SK-N-SH treated with all-trans-retinoic acid at 6 μM for 48 hours (cell line): ENCODE data around the gene FUBP1.

ENCODE experiments used
- ATAC-seq: fragments of 200-7000 bp; cut with Tn5 transposase; 3 replicates; pipeline ENCODE4 v1.9.1; 2020; ENCODE audit warnings: mild to moderate bottlenecking, moderate library complexity
- ARNTL ChIP-seq: fragments of 450-650 bp; formaldehyde crosslinking; IDR thresholded peaks from 2 replicates; pipeline ENCODE4 v1.5.0; 2020; ENCODE audit warnings: low read depth, mild to moderate bottlenecking, moderate library complexity, borderline replicate concordance
- BACH2 ChIP-seq: fragments of 250-450 bp; sonication (Bioruptor Pico); IDR thresholded peaks from 2 replicates; pipeline ENCODE4 v1.9.0; 2021; ENCODE audit warnings: mild to moderate bottlenecking, borderline replicate concordance
- CSDC2 ChIP-seq: fragments of 250-450 bp; sonication (Bioruptor Pico); IDR thresholded peaks from 2 replicates; pipeline ENCODE4 v1.5.0; 2020; ENCODE audit warnings: mild to moderate bottlenecking, moderate library complexity
- ESRRG ChIP-seq: fragments of 250-450 bp; sonication (Bioruptor Pico); IDR thresholded peaks from 2 replicates; pipeline ENCODE4 v1.6.1; 2021; ENCODE audit warnings: mild to moderate bottlenecking
- ISL1 ChIP-seq: fragments of 250-450 bp; sonication (Bioruptor Pico); IDR thresholded peaks from 2 replicates; pipeline ENCODE4 v2.1.2; 2022; ENCODE audit warnings: mild to moderate bottlenecking, moderate library complexity
- OSR1 ChIP-seq: fragments of 250-450 bp; sonication (Bioruptor Pico); IDR thresholded peaks from 2 replicates; pipeline ENCODE4 v1.8.0; 2022; ENCODE audit warnings: moderate library complexity, mild to moderate bottlenecking, inconsistent platforms
- TCF4 ChIP-seq: fragments of 250-450 bp; sonication (Bioruptor Pico); IDR thresholded peaks from 2 replicates; pipeline ENCODE4 v1.8.0; 2021; ENCODE audit warnings: mild to moderate bottlenecking, moderate library complexity, borderline replicate concordance
- TOX ChIP-seq: fragments of 250-450 bp; sonication (Bioruptor Pico); IDR thresholded peaks from 2 replicates; pipeline ENCODE4 v1.8.0; 2021; ENCODE audit warnings: mild to moderate bottlenecking, moderate library complexity, borderline replicate concordance
- ZC3H10 ChIP-seq: fragments of 250-450 bp; sonication (Bioruptor Pico); IDR thresholded peaks from 2 replicates; pipeline ENCODE4 v1.5.1; 2021; ENCODE audit warnings: mild to moderate bottlenecking, moderate library complexity
- ZFP3 ChIP-seq: fragments of 250-450 bp; sonication (Bioruptor Pico); IDR thresholded peaks from 2 replicates; pipeline ENCODE4 v1.5.0; 2020; ENCODE audit warnings: mild to moderate bottlenecking, moderate library complexity
- ZFP30 ChIP-seq: fragments of 450-650 bp; formaldehyde crosslinking; IDR thresholded peaks from 2 replicates; pipeline ENCODE4 v1.5.0; 2022; ENCODE audit warnings: mild to moderate bottlenecking, moderate library complexity
- ZNF565 ChIP-seq: fragments of 450-650 bp; formaldehyde crosslinking; conservative IDR thresholded peaks from 2 replicates; pipeline ENCODE4 v1.5.0; 2020; ENCODE audit warnings: low read depth, mild to moderate bottlenecking, moderate library complexity
- ZNF70 ChIP-seq: fragments of 450-650 bp; formaldehyde crosslinking; IDR thresholded peaks from 2 replicates; pipeline ENCODE4 v1.5.0; 2020; ENCODE audit warnings: mild to moderate bottlenecking, moderate library complexity
- ZNF8 ChIP-seq: fragments of 450-650 bp; formaldehyde crosslinking; IDR thresholded peaks from 2 replicates; pipeline ENCODE4 v1.5.0; 2020; ENCODE audit warnings: mild to moderate bottlenecking, moderate library complexity
- TF ChIP-seq, protein P1 (sequence below): fragments of 250-450 bp; sonication (Bioruptor Pico); IDR thresholded peaks from 2 replicates; pipeline ENCODE4 v1.5.0; 2020; ENCODE audit warnings: mild to moderate bottlenecking, moderate library complexity
- TF ChIP-seq, protein P2 (sequence below): fragments of 250-450 bp; sonication (Bioruptor Pico); IDR thresholded peaks from 2 replicates; pipeline ENCODE4 v1.8.0; 2020; ENCODE audit warnings: mild to moderate bottlenecking, moderate library complexity, borderline replicate concordance
- TF ChIP-seq, protein P3 (sequence below): fragments of 250-450 bp; sonication (Bioruptor Pico); IDR thresholded peaks from 2 replicates; pipeline ENCODE4 v1.8.0; 2021; ENCODE audit warnings: low read depth, mild to moderate bottlenecking, moderate library complexity, borderline replicate concordance
- TF ChIP-seq, protein P4 (sequence below): fragments of 250-450 bp; sonication (Bioruptor Pico); IDR thresholded peaks from 2 replicates; pipeline ENCODE4 v1.5.1; 2021; ENCODE audit warnings: mild to moderate bottlenecking, moderate library complexity
- TF ChIP-seq, protein P5 (sequence below): fragments of 250-450 bp; sonication (Bioruptor Pico); IDR thresholded peaks from 2 replicates; pipeline ENCODE4 v1.5.1; 2020; ENCODE audit warnings: low read depth, mild to moderate bottlenecking, moderate library complexity

Gene FUBP1

DNA sequence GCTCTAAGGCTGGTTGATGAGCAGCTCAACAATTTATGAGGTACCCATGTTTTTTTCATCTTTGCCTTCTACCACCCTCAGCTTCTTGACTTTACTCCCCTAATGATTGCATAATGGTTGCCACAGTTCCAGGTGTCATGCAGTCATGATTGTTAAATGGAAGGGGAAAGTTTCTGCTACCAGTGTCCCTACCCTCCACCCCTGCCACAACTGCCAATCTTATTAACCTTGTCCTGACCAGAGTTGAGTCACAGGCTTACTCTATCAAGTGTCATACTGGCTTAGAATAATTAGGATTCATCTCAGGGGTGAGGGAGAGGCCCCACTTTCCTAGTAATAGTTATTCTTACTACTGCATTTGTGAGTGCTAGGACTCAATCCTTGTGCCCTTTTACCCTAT, 7.9 kb upstream of the FUBP1 start:
- ATAC-seq = no peak
- TF ChIP-seq, protein P1, sequence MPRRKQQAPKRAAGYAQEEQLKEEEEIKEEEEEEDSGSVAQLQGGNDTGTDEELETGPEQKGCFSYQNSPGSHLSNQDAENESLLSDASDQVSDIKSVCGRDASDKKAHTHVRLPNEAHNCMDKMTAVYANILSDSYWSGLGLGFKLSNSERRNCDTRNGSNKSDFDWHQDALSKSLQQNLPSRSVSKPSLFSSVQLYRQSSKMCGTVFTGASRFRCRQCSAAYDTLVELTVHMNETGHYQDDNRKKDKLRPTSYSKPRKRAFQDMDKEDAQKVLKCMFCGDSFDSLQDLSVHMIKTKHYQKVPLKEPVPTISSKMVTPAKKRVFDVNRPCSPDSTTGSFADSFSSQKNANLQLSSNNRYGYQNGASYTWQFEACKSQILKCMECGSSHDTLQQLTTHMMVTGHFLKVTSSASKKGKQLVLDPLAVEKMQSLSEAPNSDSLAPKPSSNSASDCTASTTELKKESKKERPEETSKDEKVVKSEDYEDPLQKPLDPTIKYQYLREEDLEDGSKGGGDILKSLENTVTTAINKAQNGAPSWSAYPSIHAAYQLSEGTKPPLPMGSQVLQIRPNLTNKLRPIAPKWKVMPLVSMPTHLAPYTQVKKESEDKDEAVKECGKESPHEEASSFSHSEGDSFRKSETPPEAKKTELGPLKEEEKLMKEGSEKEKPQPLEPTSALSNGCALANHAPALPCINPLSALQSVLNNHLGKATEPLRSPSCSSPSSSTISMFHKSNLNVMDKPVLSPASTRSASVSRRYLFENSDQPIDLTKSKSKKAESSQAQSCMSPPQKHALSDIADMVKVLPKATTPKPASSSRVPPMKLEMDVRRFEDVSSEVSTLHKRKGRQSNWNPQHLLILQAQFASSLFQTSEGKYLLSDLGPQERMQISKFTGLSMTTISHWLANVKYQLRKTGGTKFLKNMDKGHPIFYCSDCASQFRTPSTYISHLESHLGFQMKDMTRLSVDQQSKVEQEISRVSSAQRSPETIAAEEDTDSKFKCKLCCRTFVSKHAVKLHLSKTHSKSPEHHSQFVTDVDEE = no peak
- TF ChIP-seq BACH2 (CRISPR knock-in tag) (no peak), ISL1 (CRISPR knock-in tag) (no peak), OSR1 (no peak), ARNTL (no peak), ZNF70 (CRISPR knock-in tag) (no peak), CSDC2 (no peak)
- TF ChIP-seq, protein P2, sequence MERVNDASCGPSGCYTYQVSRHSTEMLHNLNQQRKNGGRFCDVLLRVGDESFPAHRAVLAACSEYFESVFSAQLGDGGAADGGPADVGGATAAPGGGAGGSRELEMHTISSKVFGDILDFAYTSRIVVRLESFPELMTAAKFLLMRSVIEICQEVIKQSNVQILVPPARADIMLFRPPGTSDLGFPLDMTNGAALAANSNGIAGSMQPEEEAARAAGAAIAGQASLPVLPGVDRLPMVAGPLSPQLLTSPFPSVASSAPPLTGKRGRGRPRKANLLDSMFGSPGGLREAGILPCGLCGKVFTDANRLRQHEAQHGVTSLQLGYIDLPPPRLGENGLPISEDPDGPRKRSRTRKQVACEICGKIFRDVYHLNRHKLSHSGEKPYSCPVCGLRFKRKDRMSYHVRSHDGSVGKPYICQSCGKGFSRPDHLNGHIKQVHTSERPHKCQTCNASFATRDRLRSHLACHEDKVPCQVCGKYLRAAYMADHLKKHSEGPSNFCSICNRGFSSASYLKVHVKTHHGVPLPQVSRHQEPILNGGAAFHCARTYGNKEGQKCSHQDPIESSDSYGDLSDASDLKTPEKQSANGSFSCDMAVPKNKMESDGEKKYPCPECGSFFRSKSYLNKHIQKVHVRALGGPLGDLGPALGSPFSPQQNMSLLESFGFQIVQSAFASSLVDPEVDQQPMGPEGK (CRISPR knock-in tag) = no peak
- TF ChIP-seq, protein P3, sequence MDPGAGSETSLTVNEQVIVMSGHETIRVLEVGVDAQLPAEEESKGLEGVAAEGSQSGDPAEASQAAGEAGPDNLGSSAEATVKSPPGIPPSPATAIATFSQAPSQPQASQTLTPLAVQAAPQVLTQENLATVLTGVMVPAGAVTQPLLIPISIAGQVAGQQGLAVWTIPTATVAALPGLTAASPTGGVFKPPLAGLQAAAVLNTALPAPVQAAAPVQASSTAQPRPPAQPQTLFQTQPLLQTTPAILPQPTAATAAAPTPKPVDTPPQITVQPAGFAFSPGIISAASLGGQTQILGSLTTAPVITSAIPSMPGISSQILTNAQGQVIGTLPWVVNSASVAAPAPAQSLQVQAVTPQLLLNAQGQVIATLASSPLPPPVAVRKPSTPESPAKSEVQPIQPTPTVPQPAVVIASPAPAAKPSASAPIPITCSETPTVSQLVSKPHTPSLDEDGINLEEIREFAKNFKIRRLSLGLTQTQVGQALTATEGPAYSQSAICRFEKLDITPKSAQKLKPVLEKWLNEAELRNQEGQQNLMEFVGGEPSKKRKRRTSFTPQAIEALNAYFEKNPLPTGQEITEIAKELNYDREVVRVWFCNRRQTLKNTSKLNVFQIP (CRISPR knock-in tag) = no peak

DNA sequence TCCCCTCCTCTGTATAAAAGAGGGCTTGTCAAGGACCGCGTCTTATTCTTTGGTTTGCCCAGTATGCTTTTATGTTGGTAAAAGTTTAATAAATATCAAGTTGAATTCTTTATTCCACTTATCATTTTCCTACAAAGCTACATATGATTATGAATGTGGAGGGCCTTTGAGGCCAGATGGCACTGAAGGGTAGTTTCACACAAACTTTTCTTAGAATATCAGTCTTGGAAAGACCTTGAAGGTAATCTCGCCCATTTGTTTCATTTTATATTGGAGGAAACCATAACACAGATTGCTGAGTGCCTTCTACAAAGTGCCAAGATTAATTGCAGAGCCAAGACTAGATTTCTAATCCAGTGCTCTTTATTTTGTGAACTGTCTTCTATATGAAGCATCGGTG, 5.8 kb upstream of the FUBP1 start:
- no peak for TF ChIP-seq ESRRG (CRISPR knock-in tag)
- no peak for TF ChIP-seq CSDC2
- TF ChIP-seq, protein P2 (CRISPR knock-in tag) = no peak
- no peak for TF ChIP-seq BACH2 (CRISPR knock-in tag)
- TF ChIP-seq TCF4 (CRISPR knock-in tag) = no peak
- TF ChIP-seq, protein P3 (CRISPR knock-in tag) = no peak
- no peak for TF ChIP-seq ZFP3 (CRISPR knock-in tag)
- TF ChIP-seq ARNTL = no peak
- TF ChIP-seq ZC3H10 (CRISPR knock-in tag) = no peak
- no peak for TF ChIP-seq ZFP30 (CRISPR knock-in tag)
- no peak for TF ChIP-seq ZNF70 (CRISPR knock-in tag)
- no peak for TF ChIP-seq OSR1
- no peak for TF ChIP-seq ZNF565
- TF ChIP-seq, all 23 proteins: peak for 0
- no peak for ATAC-seq

DNA sequence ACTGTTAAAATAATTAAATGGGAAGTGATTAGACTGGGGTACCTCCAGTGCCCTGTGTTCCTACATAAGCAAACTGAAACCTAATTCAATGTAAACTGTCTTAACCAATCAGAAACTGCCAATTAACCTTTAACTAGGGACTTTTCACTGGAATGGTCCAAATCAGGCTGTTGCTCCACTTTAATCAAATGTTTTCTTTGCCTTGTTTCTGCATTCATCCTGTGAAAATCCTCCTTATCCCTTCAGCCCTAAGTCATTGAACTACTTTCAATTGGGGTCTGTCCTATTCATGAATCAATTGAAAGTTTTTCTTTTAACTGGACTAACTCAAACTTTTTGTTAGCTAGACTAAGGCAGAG, 5.1 kb upstream of the FUBP1 start:
- no peak for ATAC-seq
- TF ChIP-seq, protein P1 = no peak
- TF ChIP-seq ARNTL (no peak), TOX (CRISPR knock-in tag) (no peak), ZNF70 (CRISPR knock-in tag) (no peak), ZFP3 (CRISPR knock-in tag) (no peak), ZNF8 (CRISPR knock-in tag) (no peak), CSDC2 (no peak)
- TF ChIP-seq, protein P2 (CRISPR knock-in tag) = no peak
- TF ChIP-seq, protein P4, sequence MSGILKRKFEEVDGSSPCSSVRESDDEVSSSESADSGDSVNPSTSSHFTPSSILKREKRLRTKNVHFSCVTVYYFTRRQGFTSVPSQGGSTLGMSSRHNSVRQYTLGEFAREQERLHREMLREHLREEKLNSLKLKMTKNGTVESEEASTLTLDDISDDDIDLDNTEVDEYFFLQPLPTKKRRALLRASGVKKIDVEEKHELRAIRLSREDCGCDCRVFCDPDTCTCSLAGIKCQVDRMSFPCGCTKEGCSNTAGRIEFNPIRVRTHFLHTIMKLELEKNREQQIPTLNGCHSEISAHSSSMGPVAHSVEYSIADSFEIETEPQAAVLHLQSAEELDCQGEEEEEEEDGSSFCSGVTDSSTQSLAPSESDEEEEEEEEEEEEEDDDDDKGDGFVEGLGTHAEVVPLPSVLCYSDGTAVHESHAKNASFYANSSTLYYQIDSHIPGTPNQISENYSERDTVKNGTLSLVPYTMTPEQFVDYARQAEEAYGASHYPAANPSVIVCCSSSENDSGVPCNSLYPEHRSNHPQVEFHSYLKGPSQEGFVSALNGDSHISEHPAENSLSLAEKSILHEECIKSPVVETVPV (CRISPR knock-in tag) = no peak
- TF ChIP-seq, protein P5, sequence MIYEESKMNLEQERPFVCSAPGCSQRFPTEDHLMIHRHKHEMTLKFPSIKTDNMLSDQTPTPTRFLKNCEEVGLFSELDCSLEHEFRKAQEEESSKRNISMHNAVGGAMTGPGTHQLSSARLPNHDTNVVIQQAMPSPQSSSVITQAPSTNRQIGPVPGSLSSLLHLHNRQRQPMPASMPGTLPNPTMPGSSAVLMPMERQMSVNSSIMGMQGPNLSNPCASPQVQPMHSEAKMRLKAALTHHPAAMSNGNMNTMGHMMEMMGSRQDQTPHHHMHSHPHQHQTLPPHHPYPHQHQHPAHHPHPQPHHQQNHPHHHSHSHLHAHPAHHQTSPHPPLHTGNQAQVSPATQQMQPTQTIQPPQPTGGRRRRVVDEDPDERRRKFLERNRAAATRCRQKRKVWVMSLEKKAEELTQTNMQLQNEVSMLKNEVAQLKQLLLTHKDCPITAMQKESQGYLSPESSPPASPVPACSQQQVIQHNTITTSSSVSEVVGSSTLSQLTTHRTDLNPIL (CRISPR knock-in tag) = no peak
